IPS-18c (cell line): Measurements from ENCODE around the gene NRP1.
"Not testable (repeated sequence)": the region's sequence is repeated elsewhere in the genome, so short reads cannot be mapped to it uniquely, and the experiment has no call there.

Experiments used
- H3K4me3 ChIP-seq: 2 replicates; pipeline ENCODE4 v1.7.0; 2013; ENCODE audit warnings: low read depth, mild to moderate bottlenecking, low read length, moderate library complexity; ENCODE audit not compliant: insufficient read depth
- H3K9me3 ChIP-seq: one replicate; pipeline ENCODE4 v1.6.1; 2013; ENCODE audit warnings: mild to moderate bottlenecking, low read length, moderate library complexity; ENCODE audit not compliant: control insufficient read depth, insufficient read depth

The NRP1 gene

DNA sequence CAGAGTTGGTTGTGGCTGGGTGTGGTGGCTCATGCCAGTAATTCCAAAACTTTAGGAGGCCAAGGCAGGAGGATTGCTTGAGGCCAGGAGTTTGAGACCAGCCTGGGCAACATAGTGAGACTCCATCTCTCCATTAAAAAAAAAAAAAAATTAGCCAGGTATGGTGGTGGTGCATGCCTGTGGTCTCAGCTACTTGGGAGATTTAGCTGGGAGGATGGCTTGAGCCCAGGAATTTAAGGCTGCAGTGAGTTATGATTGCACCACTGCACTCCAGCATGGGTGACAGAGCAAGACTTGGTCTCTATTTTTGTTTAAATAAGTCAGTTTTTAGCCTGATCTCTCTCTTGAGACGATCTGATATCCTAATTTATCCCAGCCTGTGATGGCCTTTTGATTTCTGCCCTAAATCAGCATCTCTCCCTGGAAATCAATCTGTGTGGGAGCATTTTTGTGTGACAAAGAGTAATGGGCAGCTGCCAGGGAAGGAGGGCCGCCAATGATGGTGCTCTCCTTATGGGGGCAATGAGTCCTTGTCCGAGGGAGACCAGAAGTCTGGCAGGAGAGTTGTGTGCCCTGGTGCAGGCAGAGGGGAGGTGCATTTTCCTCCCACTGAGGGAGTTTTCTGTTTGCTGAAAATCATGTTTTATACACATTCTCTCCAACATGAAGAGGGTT is 111.0 kb downstream of the NRP1 start:
- Histone ChIP-seq H3K4me3 (no peak overlapping the region), H3K9me3 (no peaks in the 10 kb centered on the region)

GRCh38 chr10:33222304-33222703 is 112.2 kb downstream of the NRP1 start:
- H3K4me3 ChIP-seq, H3K9me3 ChIP-seq: not testable (repeated sequence)

DNA sequence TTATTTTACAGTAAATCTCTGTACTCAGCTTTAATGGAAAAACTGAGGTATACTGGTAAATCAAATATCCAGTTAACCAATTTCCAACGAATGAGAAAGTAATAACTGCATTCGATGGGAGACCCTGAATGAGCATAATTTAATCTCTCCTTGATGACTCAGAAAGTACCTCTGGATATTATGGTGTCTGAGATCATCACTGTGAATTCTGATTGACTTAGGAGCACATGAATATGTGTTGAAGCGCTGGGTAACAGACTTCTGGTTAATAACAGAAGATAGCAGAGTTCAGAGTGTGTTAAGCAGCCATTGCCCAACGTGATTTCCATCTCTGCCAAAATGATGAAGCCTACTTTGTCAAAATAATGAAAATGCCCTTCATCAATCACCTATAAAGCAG is 116.6 kb downstream of the NRP1 start:
- no peaks in the 10 kb centered on the region for H3K9me3 ChIP-seq
- H3K4me3 ChIP-seq = no peak overlapping the region

DNA sequence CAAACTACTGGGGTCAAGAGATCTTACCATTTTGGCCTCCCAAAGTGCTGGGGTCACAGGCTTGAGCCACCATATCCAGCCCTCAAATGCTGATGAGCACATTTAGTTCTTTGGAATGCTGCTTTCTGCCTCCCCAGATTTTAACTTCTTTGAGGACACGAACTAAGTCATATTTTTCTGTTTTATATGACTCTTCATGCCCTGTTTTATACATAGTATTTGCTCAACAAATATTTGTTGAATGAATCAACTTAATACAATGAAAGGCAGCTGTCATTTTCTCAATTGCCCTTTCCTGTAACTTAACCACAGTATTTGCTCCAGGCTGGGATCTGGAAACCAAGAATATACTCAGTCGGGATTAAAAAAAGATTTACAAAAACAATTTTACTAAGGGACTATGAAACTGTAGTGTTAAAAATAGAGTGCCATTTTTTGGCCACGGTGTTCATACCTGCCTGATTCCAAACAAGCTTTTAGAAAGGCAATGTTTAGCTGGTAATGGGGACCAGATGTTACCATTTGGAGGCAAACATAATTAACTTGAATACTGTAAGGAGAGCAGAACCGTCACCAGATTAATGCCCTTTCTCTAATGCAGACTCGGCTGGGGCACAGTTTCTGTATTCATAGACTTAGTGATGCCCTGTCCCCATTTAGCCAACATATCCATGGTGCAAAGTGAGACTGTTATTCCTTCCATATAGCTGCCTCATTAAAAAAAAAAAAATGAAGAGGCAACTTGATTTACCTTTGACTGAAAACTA is 117.6 kb downstream of the NRP1 start:
- Histone ChIP-seq H3K9me3 (no peaks in the 10 kb centered on the region), H3K4me3 (no peak overlapping the region)

GRCh38 chr10:33215635-33216034 is 118.8 kb downstream of the NRP1 start:
- Histone ChIP-seq H3K4me3 (no peak overlapping the region), H3K9me3 (no peaks in the 10 kb centered on the region)

DNA sequence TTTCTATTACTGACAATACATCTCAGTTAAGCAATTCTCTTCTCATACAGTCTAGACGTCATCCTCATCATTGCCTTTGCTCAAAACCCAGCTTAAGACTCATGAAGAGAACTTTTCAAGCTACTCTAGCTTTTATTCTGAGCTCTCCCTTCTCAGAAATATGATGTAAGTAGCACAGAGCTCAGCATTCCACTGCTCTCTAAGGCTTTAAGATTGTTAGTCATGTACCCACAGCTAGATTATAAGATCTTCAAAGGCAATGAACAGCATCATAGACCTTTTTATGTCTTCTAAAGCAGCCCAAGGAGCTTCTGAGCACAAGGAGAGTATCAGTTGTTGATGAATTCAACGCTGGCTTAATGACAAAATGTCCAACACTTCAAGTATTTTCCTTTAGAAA is 119.3 kb downstream of the NRP1 start:
- Histone ChIP-seq H3K4me3 (no peak overlapping the region), H3K9me3 (no peaks in the 10 kb centered on the region)

DNA sequence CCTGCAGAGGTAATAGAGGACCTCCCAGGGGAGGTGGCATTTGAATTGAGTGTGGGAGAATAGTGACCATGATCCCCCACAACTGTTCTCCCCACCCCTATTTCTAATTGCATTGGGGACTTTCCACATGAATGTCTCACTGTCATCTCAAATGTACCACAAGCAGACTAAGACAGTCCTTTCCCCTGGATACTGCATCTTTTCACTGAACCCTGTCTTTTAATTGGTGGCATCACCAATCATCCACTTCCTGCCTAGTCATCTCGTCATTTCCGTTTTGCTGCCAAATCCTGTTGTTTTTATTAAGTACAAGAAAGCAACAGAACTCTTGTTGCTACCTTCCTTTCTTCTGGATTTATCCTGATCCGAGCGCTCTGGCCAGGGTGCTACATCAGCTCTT is 120.3 kb downstream of the NRP1 start:
- Histone ChIP-seq H3K9me3 (no peaks in the 10 kb centered on the region), H3K4me3 (no peak overlapping the region)

- H3K4me3 ChIP-seq = no peak overlapping the region
- no peaks in the 10 kb centered on the region for H3K9me3 ChIP-seq
These were observed 122.3 kb downstream of the NRP1 start for GRCh38 chr10:33212061-33212748.

- Histone ChIP-seq H3K4me3 (no peak overlapping the region), H3K9me3 (no peaks in the 10 kb centered on the region)
These were observed 123.2 kb downstream of the NRP1 start for GRCh38 chr10:33211106-33211878.

GRCh38 chr10:33209802-33210201 is 124.7 kb downstream of the NRP1 start:
- Histone ChIP-seq H3K4me3 (no peak overlapping the region), H3K9me3 (no peaks in the 10 kb centered on the region)

DNA sequence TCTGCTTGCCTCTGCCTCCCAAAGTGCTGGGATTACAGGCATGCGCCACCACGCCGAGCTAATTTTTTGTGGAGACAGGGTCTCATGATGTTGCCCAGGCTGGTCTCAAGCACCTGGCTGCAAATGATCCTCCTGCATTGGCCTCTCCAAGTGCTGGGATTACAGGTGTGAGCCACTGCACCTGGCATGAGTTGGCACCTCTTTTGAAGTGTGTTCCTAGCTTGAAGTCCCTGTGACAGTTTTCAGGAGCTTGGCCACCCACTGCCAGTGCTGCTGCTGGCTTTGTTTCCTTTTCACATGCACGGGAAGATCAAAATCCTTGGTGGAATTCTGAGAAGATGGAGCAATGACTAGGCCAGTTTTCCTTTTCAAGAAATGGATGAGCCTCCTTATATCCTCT is 126.3 kb downstream of the NRP1 start:
- no peaks in the 10 kb centered on the region for H3K9me3 ChIP-seq
- H3K4me3 ChIP-seq = no peak overlapping the region

DNA sequence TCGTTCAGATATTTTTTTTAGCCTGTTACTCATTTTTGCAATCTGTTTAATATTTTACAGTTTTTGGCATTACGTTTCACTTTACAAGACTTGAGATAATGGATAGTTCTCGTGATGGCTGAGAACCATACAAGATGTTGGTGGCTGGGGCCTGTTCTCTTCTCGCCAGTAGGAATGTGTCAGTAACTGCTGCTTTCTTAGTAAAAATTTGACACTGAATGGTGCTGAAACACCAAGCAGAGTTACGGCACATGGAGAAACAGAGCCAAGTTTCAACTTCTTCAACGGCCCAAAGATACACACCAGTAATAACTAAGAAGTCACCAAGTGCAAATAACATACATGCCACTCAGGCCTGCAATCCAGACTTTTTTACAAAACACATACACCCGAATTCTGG is 130.4 kb downstream of the NRP1 start:
- no peak overlapping the region for H3K4me3 ChIP-seq
- H3K9me3 ChIP-seq = no peaks in the 10 kb centered on the region

- no peaks in the 10 kb centered on the region for H3K9me3 ChIP-seq
- no peak overlapping the region for H3K4me3 ChIP-seq
These were observed 132.5 kb downstream of the NRP1 start for GRCh38 chr10:33201971-33202370.

- H3K9me3 ChIP-seq = no peaks in the 10 kb centered on the region
These were observed 133.2 kb downstream of the NRP1 start for GRCh38 chr10:33201056-33201780.

DNA sequence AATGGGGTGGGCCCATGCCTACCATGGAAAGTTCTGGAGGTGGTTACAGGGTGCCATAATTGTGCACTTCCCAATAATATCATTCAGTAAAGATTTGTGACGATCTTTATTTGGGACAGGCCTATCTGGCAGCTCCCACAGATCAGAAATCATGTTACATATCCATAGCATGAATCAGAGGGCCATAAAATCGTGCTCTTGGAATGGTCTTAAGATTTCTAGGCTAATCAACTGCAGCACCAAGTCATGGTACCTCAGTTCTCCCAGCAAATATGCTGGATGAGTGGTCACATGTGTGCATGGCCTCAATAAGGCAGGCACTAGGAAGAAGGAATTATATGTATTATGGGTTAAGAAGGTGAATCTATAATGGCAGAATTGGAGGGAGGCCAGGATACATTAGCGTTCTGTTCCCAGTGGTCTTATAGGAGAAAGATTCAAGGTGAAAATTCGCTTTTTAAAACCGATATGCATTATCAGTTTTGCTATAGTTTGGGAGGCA is 134.7 kb downstream of the NRP1 start:
- no peaks in the 10 kb centered on the region for H3K9me3 ChIP-seq
- no peak overlapping the region for H3K4me3 ChIP-seq

More at GRCh38 chr10:33201056-33201780, 133.2 kb downstream of the NRP1 start:
- no peak overlapping the region for H3K4me3 ChIP-seq

GRCh38 chr10:33198610-33199009 is 135.9 kb downstream of the NRP1 start:
- H3K9me3 ChIP-seq = no peaks in the 10 kb centered on the region
- no peak overlapping the region for H3K4me3 ChIP-seq
